ENCODE results near the gene LYZL6.

Gene LYZL6

DNA sequence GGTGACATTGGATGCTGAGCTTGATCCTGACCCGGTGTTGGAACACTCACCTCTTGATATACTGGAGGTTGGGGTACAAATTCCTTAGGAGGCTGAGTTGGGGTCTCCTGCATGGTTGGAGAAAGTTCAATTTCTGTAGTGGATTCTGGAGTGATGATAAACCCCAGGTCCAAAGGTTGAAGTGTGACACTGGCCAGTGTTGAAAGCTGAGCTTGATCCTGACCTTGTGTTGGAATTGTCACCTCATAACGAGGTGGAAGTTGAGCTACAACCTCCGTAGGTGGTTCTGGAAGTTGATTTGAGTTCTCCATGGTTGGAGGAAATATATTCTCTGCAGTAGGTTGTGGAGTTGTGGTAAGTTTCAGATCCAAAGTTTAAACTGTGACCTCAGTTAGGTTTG is 34.1 kb downstream of the LYZL6 start:
- TF ChIP-seq EZH2 (IDR thresholded peaks at IDR 0.05; ENCODE audit: borderline replicate concordance, low read length): no peak
- no peak for TF ChIP-seq CTCF (IDR thresholded peaks at IDR 0.05; ENCODE audit: low read length)

DNA sequence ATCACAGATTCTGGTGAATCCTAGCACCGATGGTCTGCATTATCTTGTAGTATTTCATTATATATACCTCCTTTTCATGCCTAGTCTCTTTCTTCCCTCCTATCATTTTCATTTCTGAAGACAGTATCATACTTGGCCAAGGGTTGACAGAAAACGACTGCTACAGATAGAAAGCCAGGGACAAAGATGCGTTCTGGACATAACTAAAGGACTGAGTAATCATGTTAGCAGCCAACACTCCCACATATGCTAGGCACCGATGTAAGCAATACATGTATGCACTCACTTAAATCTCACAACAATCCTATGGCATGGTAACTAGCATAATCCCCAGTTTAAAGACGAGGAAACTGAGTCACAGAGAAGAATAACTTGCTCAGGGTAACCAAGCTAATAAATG is 35.8 kb downstream of the LYZL6 start:
- Histone ChIP-seq H3K4me3 (ENCODE audit: low read depth, low read length, poor library complexity, severe bottlenecking) (no peak overlapping the region), H3K9ac (ENCODE audit: low read length) (no peak overlapping the region), H3K9me3 (ENCODE audit: low read length) (no peaks in the 10 kb centered on the region), H3F3A (ENCODE audit: insufficient read depth, low read length) (no peaks in the 10 kb centered on the region), H3K4me2 (ENCODE audit: low read length) (no peak overlapping the region), H3K27ac (ENCODE audit: low read depth, low read length, poor library complexity, severe bottlenecking) (no peak overlapping the region), H3K9me2 (ENCODE audit: low read depth, low read length) (no peaks in the 10 kb centered on the region), H4K20me1 (ENCODE audit: insufficient read depth, low read length) (no peaks in the 10 kb centered on the region), H3K4me1 (ENCODE audit: insufficient read depth, low read length, severe bottlenecking) (no peaks in the 10 kb centered on the region), H3K36me3 (ENCODE audit: insufficient read depth, low read length) (no peaks in the 10 kb centered on the region), H3K79me2 (ENCODE audit: insufficient read depth, low read length) (no peaks in the 10 kb centered on the region), H2AFZ (ENCODE audit: low read length) (no peak overlapping the region), H3K27me3 (ENCODE audit: insufficient read depth, low read length) (no peaks in the 10 kb centered on the region)
- TF ChIP-seq EZH2 (IDR thresholded peaks at IDR 0.05; ENCODE audit: borderline replicate concordance, low read length) (no peak), CTCF (IDR thresholded peaks at IDR 0.05; ENCODE audit: low read length) (no peak)

More for the DNA sequence above, 34.1 kb downstream of the LYZL6 start:
- Histone ChIP-seq H3K36me3 (ENCODE audit: insufficient read depth, low read length) (no peaks in the 10 kb centered on the region), H3K4me2 (ENCODE audit: low read length) (no peak overlapping the region), H4K20me1 (ENCODE audit: insufficient read depth, low read length) (no peaks in the 10 kb centered on the region), H3F3A (ENCODE audit: insufficient read depth, low read length) (no peaks in the 10 kb centered on the region), H3K27ac (ENCODE audit: low read depth, low read length, poor library complexity, severe bottlenecking) (no peak overlapping the region), H3K9me3 (ENCODE audit: low read length) (no peaks in the 10 kb centered on the region), H2AFZ (ENCODE audit: low read length) (no peak overlapping the region), H3K27me3 (ENCODE audit: insufficient read depth, low read length) (no peaks in the 10 kb centered on the region), H3K4me1 (ENCODE audit: insufficient read depth, low read length, severe bottlenecking) (no peaks in the 10 kb centered on the region), H3K79me2 (ENCODE audit: insufficient read depth, low read length) (no peaks in the 10 kb centered on the region), H3K9me2 (ENCODE audit: low read depth, low read length) (no peaks in the 10 kb centered on the region), H3K4me3 (ENCODE audit: low read depth, low read length, poor library complexity, severe bottlenecking) (no peak overlapping the region), H3K9ac (ENCODE audit: low read length) (no peak overlapping the region)

- no peak overlapping the region for H2AFZ ChIP-seq (ENCODE audit: low read length)
- no peaks in the 10 kb centered on the region for H3K79me2 ChIP-seq (ENCODE audit: insufficient read depth, low read length)
- TF ChIP-seq CTCF (IDR thresholded peaks at IDR 0.05; ENCODE audit: low read length) (no peak), EZH2 (IDR thresholded peaks at IDR 0.05; ENCODE audit: borderline replicate concordance, low read length) (no peak)
Observed at GRCh38 chr17:35906926-35907637, 36.4 kb downstream of the LYZL6 start.

More at GRCh38 chr17:35906926-35907637, 36.4 kb downstream of the LYZL6 start:
- Histone ChIP-seq H3F3A (ENCODE audit: insufficient read depth, low read length) (no peaks in the 10 kb centered on the region), H3K36me3 (ENCODE audit: insufficient read depth, low read length) (no peaks in the 10 kb centered on the region), H3K27ac (ENCODE audit: low read depth, low read length, poor library complexity, severe bottlenecking) (no peak overlapping the region), H3K4me3 (ENCODE audit: low read depth, low read length, poor library complexity, severe bottlenecking) (no peak overlapping the region), H3K9ac (ENCODE audit: low read length) (no peak overlapping the region), H3K9me2 (ENCODE audit: low read depth, low read length) (no peaks in the 10 kb centered on the region), H3K9me3 (ENCODE audit: low read length) (no peaks in the 10 kb centered on the region), H3K27me3 (ENCODE audit: insufficient read depth, low read length) (no peaks in the 10 kb centered on the region), H4K20me1 (ENCODE audit: insufficient read depth, low read length) (no peaks in the 10 kb centered on the region), H3K4me2 (ENCODE audit: low read length) (no peak overlapping the region), H3K4me1 (ENCODE audit: insufficient read depth, low read length, severe bottlenecking) (no peaks in the 10 kb centered on the region)

All from OCI-LY1 (cell line).